Effector memory CD4-positive, alpha-beta T cell (primary cell): ENCODE data around the gene PECR.

Source experiments
- DNase-seq, 3 donors: peaks; one replicate each; pipeline ENCODE4 v3.0.0-alpha.2; 2020
- H3K27ac ChIP-seq: 2 replicates; pipeline ENCODE4 v1.7.0; 2013; ENCODE audit warnings: mild to moderate bottlenecking, low read length, moderate library complexity; ENCODE audit not compliant: insufficient read depth, poor library complexity, severe bottlenecking
- H3K27me3 ChIP-seq: replicated peaks from 2 replicates; pipeline ENCODE4 v1.7.0; 2013; ENCODE audit warnings: mild to moderate bottlenecking, low read length; ENCODE audit not compliant: insufficient read depth, control insufficient read depth, poor library complexity, severe bottlenecking
- H3K36me3 ChIP-seq: 2 replicates; pipeline ENCODE4 v1.7.0; 2013; ENCODE audit warnings: mild to moderate bottlenecking, low read length, moderate library complexity; ENCODE audit not compliant: control insufficient read depth, insufficient read depth
- H3K4me1 ChIP-seq: 2 replicates; pipeline ENCODE4 v1.7.0; 2013; ENCODE audit warnings: low read length, mild to moderate bottlenecking; ENCODE audit not compliant: control insufficient read depth, insufficient read depth, poor library complexity, severe bottlenecking
- H3K4me3 ChIP-seq: 2 replicates; pipeline ENCODE4 v1.7.0; 2013; ENCODE audit warnings: low read length, low read depth, mild to moderate bottlenecking; ENCODE audit not compliant: insufficient read depth, poor library complexity, severe bottlenecking
- H3K9me3 ChIP-seq: 2 replicates; pipeline ENCODE4 v1.7.0; 2013; ENCODE audit warnings: mild to moderate bottlenecking, low read length, moderate library complexity; ENCODE audit not compliant: control insufficient read depth

The PECR gene

DNA sequence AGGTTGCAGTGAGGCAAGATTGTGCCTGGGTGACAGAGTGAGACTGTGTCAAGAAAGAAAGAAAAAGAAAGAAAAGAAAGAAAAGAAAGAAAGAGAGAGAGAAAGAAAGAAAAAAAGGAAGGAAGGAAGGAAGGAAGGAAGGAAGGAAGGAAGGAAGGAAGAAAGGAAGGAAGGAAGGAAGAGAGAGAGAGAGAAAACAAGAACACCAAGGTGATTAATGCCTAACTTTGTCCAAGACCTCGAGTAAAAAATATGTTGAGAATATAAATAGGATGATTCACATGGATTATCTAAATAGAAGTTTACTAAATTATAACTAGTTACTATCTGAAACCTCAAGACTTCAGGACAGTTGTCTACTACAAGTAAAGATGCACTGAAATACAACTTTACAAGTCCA lies 7.2 kb downstream of the PECR start:
- no peaks in the 10 kb centered on the region for H3K36me3 ChIP-seq
- no peak overlapping the region for H3K4me3 ChIP-seq
- no peaks in the 10 kb centered on the region for H3K9me3 ChIP-seq
- DNase-seq: no peak
- no peaks in the 10 kb centered on the region for H3K27me3 ChIP-seq
- no peaks in the 10 kb centered on the region for H3K4me1 ChIP-seq
- H3K27ac ChIP-seq: no peak overlapping the region

DNA sequence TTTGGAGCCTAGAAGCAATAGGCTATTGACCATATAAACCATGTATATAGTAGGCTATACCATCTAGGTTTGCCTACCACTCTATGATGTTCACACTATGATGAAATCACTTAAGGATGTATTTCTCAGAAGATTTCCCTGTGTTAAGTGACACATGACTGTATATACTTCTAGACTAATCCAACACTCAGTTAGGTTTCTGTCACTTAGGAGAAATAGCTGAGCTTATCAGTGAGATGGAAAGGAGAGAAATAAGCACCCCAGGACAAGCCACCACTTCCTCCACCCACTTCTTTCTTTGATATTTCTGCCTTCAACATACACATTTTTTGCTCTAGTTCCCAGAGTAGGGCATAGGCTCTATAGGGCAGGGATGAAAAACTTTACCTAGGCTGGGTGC lies 7.8 kb downstream of the PECR start:
- DNase-seq: no peak
- no peak overlapping the region for H3K4me3 ChIP-seq
- H3K36me3 ChIP-seq: no peaks in the 10 kb centered on the region
- no peak overlapping the region for H3K27ac ChIP-seq
- no peaks in the 10 kb centered on the region for H3K27me3 ChIP-seq
- no peaks in the 10 kb centered on the region for H3K9me3 ChIP-seq
- H3K4me1 ChIP-seq: no peaks in the 10 kb centered on the region

DNA sequence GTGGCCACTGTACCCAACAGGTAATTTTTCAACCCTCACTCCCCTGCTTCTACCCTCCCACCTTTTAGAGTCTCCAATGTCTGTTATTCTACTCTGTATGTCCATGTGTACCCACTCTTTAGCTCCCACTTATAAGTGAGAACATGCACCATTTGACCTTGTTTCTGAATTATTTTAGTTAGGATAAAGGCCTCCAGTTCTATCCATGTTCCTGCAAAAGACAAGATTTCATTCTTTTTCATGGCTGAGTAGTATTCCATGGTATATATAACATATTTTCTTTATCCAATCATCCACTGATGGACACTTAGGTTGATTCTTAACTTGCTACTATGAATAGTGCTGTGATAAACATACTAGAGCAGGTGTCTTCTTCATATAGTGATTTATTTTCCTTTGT lies 9.1 kb downstream of the PECR start:
- Histone ChIP-seq H3K4me3 (no peak overlapping the region), H3K36me3 (no peaks in the 10 kb centered on the region), H3K4me1 (no peaks in the 10 kb centered on the region)

DNA sequence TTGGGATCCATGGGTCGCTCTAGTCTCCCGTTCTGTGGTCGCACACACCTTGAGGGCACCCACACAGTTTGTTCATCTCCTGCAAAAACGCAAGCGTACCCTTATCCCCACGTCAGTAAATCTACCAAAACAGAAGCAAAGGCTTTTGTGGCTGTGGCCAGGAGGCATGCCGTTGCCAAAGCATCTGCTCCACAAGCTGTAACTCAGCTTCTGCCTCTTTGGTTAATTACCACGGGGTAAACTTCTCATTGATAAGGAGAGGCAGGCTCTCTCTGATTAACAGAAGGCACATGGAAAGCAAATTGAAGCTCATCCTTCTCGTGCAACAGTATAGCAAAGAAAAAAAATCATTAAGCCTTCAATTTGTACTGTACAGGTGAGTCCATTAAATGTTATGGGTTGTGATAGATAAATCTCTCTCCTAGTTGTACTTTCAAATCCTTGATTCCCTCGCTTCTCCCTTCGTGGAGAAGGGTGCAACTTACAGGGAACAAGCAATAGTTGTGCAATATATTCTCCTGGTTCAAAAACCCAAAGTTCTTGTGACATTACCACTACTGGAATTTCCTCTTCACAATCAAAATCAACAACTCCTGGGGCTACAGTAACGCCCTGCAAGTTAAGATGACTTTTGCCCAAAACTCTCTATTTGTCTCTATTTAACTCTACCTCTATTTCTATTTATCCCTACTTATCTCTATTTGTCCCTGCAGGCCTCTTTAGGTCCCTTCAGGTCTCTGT lies 10.3 kb downstream of the PECR start:
- Histone ChIP-seq H3K9me3 (no peaks in the 10 kb centered on the region), H3K36me3 (no peaks in the 10 kb centered on the region), H3K4me3 (no peak overlapping the region), H3K4me1 (no peaks in the 10 kb centered on the region), H3K27ac (no peak overlapping the region), H3K27me3 (no peaks in the 10 kb centered on the region)
- no peak for DNase-seq

More for the DNA sequence above, 9.1 kb downstream of the PECR start:
- Histone ChIP-seq H3K9me3 (no peaks in the 10 kb centered on the region), H3K27ac (no peak overlapping the region), H3K27me3 (no peaks in the 10 kb centered on the region)
- no peak for DNase-seq

DNA sequence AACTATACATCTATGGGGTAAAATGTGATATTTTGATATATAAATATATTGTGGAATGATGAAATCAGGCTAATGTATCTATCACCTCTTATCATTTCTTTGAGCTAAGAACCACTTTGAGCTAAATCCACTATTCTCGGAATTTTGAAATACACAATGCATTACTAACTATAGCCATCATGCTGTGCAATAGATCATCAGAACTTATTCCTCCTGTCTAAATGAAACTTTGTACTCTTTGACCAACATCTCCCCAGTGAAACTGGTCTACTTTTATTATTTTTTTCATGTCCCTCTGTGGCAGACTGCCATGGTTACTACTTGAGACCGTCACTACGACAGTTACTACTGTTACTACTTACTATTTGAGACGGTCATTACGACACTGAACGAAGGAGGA lies 11.4 kb downstream of the PECR start:
- no peaks in the 10 kb centered on the region for H3K27me3 ChIP-seq
- no peaks in the 10 kb centered on the region for H3K4me1 ChIP-seq
- no peak overlapping the region for H3K27ac ChIP-seq
- no peaks in the 10 kb centered on the region for H3K9me3 ChIP-seq
- DNase-seq: no peak
- H3K4me3 ChIP-seq: no peak overlapping the region
- H3K36me3 ChIP-seq: peaks cover under 1% of the 10 kb centered on the region

DNA sequence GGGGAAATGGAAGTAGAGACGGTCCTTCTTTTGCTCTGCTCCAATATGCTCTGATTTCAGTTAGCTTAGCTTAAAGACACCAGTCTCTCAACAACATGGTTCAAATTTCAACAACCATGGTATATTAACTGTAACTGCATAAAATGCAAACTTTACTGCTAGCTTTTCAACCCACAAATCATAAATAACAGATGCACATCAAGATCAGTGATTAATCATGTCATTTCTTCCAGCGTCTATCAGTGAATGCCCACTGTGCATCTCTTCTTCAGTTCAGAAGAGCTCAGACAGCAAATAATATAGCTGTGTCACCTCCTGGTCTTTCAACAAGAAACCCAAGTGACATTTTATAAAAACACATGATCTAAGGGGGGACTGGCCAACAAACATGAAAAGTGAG lies 12.6 kb downstream of the PECR start:
- H3K36me3 ChIP-seq: peaks cover 8% of the 10 kb centered on the region
- DNase-seq: no peak
- no peak overlapping the region for H3K4me3 ChIP-seq
- H3K4me1 ChIP-seq: no peaks in the 10 kb centered on the region
- H3K9me3 ChIP-seq: no peaks in the 10 kb centered on the region
- H3K27ac ChIP-seq: no peak overlapping the region
- H3K27me3 ChIP-seq: no peaks in the 10 kb centered on the region

DNA sequence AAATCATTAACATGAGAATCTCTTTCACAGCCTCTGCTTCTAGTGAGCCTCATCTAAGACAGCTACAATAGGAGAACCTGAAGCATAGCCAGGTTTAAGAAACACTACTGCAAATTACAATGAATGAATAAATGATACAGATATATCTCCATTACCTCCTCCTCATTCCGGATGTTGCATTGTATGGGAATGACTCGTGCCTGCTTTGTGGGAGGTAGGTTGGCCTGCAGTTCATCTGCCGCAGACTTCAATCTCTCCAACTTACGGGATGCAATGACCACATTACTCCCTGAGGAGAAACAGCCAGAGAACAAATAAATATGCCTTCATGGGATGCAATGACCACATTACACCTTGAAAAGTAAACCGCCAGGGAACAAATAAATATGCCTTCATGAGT lies 15.4 kb downstream of the PECR start:
- H3K4me3 ChIP-seq: no peak overlapping the region
- no peaks in the 10 kb centered on the region for H3K27me3 ChIP-seq
- no peak for DNase-seq
- H3K27ac ChIP-seq: no peak overlapping the region
- H3K4me1 ChIP-seq: no peaks in the 10 kb centered on the region
- no peaks in the 10 kb centered on the region for H3K9me3 ChIP-seq
- H3K36me3 ChIP-seq: peaks cover 10% of the 10 kb centered on the region

DNA sequence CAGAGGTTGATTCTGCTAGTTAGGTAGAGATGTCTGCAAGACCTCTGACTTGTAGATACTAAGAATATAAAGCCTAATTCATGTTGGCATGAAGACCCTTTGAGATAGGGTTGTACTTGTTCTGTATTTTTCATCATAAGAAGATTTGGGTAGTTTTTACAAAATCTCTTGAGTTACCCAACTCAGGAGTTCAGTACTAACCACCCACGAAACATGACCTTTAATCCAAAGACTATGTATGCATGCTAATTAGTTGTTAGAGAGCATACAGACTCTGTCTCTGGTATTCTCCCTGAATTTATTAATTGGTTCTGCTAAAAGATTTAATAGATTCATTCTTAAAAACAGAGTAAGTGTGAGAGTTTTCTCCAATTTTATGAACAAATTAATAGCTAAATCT lies 16.9 kb downstream of the PECR start:
- peaks cover 10% of the 10 kb centered on the region for H3K36me3 ChIP-seq
- H3K27ac ChIP-seq: no peak overlapping the region
- H3K4me3 ChIP-seq: no peak overlapping the region
- no peaks in the 10 kb centered on the region for H3K27me3 ChIP-seq
- DNase-seq: no peak
- no peaks in the 10 kb centered on the region for H3K4me1 ChIP-seq
- no peaks in the 10 kb centered on the region for H3K9me3 ChIP-seq

DNA sequence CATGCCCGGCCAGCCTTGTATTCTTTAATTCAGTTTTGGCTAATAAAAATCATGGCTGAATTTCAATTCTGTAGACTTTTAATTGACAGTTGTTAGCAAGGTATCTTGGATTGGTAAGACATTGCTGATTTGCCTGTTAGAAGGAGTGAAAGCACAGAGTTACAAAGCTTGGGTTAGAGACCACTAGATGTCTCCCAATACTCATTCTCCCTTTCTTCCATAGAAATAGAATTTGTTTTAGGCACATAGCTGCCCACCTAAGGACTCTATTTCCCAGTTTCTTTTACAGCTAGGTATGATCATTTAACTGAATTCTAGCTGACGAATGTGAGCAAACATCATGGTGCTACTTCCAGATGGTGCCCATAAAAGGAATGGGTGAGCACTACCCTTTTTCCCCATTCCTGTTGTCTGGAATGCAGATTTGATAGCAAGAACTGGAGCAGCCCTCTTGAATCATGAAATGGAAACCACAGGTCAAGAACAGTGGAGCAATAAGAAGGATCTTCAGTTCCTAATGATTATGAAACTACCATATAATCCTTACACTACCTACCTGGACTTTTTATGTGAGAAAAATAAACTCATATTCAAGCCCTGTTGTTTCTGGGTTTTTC lies 17.5 kb downstream of the PECR start:
- peaks cover 10% of the 10 kb centered on the region for H3K36me3 ChIP-seq
- no peaks in the 10 kb centered on the region for H3K4me1 ChIP-seq
- no peaks in the 10 kb centered on the region for H3K9me3 ChIP-seq
- no peak overlapping the region for H3K27ac ChIP-seq
- DNase-seq: no peak
- H3K4me3 ChIP-seq: no peak overlapping the region
- no peaks in the 10 kb centered on the region for H3K27me3 ChIP-seq

DNA sequence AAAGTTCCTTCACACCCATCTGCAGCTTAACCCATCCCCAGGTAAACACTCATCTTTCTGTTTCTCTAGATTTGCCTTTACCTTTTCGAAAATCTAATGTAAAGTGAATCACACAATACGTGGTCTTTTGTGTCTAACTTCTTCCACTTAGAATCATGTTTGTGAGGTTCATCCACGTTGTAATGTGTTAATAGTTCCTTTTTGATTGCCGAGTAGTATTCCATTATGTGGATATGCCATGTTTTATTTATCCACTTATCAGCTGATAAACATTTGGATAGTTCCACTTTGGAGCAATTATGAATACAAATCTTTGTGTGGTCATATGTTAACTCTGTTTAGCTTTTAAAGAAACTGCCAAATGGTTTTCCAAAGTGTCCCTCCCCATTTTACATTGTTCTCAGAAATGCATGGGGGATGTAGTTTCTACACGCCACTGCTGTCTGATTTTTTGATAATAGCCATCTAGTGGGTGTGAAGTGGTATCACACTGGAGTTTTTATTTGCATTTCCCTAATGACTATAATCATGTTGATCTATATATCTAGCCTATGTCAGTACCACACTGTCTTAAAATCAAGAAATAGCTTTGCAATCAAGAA lies 22.3 kb downstream of the PECR start:
- H3K4me3 ChIP-seq: no peak overlapping the region
- no peaks in the 10 kb centered on the region for H3K27me3 ChIP-seq
- H3K36me3 ChIP-seq: peaks cover 5% of the 10 kb centered on the region
- H3K4me1 ChIP-seq: peaks cover 13% of the 10 kb centered on the region
- H3K9me3 ChIP-seq: no peaks in the 10 kb centered on the region
- no peak overlapping the region for H3K27ac ChIP-seq
- no peak for DNase-seq
